ENCODE measurements around the gene GCC1. TPM values are rescaled to one million over a fixed set of nuclear protein-coding genes. Genes with fewer than 3 reads are reported as not detected.

Gene GCC1
- total RNA-seq, 1 experiment from 2014 or later: 9.7 TPM

GRCh38 chr7:127539116-127539515 is 46.3 kb downstream of the GCC1 start:
- DNase-seq (ENCODE audit: low read depth): no peak

GRCh38 chr7:127536741-127537140 is 48.7 kb downstream of the GCC1 start:
- DNase-seq (ENCODE audit: low read depth): no peak

GRCh38 chr7:127536394-127536691 is 49.1 kb downstream of the GCC1 start:
- DNase-seq (ENCODE audit: low read depth): no peak

GRCh38 chr7:127535546-127536393 is 49.6 kb downstream of the GCC1 start:
- no peak for DNase-seq (ENCODE audit: low read depth)

- DNase-seq (ENCODE audit: low read depth): no peak
These were observed 50.8 kb downstream of the GCC1 start for GRCh38 chr7:127534636-127535035.

- DNase-seq (ENCODE audit: low read depth): no peak
These were observed 52.7 kb downstream of the GCC1 start for GRCh38 chr7:127532736-127533135.

- no peak for DNase-seq (ENCODE audit: low read depth)
These were observed 53.2 kb downstream of the GCC1 start for GRCh38 chr7:127532151-127532550.

Other genes with a start within 250 kb of the GCC1 start
- 13.2 and 22.7 TPM in 2 replicates for gene ZNF800, start 192.9 kb downstream of the GCC1 start, total RNA-seq (2014; rRNA removed; shearing (Covaris generic))
- gene ARF5, start 2.8 kb upstream of the GCC1 start, total RNA-seq (2014; rRNA removed; shearing (Covaris generic)): 252 and 308 TPM in 2 replicates
- gene FSCN3, start 8.1 kb upstream of the GCC1 start, total RNA-seq (2014; rRNA removed; shearing (Covaris generic)): 2.4 and 5.6 TPM in 2 replicates
- gene PAX4, start 32.5 kb upstream of the GCC1 start, total RNA-seq (2014; rRNA removed; shearing (Covaris generic)): not detected in 2 replicates
- gene SND1, start 66.6 kb upstream of the GCC1 start, total RNA-seq (2014; rRNA removed; shearing (Covaris generic)): 148 and 159 TPM in 2 replicates

Measured in RPMI7951 (cell line).